GM10248 (cell line): Measurements from ENCODE around the gene ELP5.

Experiments used
- CTCF ChIA-PET: fragments of 300-600 bp; sonication (Branson Sonifier 250); formaldehyde crosslinking; extraction: SDS; loops from one replicate; lab custom pipeline; 2021; ENCODE audit warnings: antibody characterized with exemption; lab: Yijun Ruan, JAX
- POLR2A ChIA-PET: fragments of 350-650 bp; sonication (Branson Sonifier 250); formaldehyde crosslinking; extraction: SDS; loops from one replicate; lab custom pipeline; 2020; ENCODE audit warnings: antibody characterized with exemption; lab: Yijun Ruan, JAX
- DNase-seq: peaks from one replicate; pipeline ENCODE4 v3.0.0; 2012; ENCODE audit errors: extremely low spot score
- CTCF ChIP-seq: IDR thresholded peaks from 2 replicates; pipeline ENCODE4 v1.5.1; 2012; ENCODE audit warnings: mild to moderate bottlenecking, low read depth; ENCODE audit errors: extremely low read depth, missing control alignments, control extremely low read depth

The ELP5 gene

DNA sequence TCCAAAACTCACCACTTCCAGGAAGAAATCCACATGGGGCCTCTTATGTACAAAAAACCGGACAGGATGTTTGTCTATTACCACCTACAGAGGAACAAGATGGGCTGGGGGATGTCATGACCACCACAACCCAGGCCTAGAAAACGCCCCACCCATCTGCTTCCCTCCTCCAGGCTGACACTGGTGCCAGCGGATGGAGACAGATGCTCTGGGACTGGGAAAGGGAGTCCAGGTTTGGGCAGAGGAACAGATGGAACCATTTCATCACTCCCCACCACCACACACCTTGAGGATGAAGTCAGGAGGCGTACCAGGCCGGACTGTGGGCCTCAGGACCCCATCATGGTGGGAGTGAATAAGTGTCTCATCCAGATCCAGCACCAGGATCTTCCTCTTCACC lies 5.2 kb upstream of the ELP5 start:
- ChIA-PET POLR2A (no interaction called here), CTCF (interaction anchor here (1.5 to 2.5 kb wide), 2 partner anchors 26 to 50 kb away, joined by 3 to 9 read pairs; partner anchors contain the start of gene ACADVL)
- no peak for TF ChIP-seq CTCF
- no peak for DNase-seq

DNA sequence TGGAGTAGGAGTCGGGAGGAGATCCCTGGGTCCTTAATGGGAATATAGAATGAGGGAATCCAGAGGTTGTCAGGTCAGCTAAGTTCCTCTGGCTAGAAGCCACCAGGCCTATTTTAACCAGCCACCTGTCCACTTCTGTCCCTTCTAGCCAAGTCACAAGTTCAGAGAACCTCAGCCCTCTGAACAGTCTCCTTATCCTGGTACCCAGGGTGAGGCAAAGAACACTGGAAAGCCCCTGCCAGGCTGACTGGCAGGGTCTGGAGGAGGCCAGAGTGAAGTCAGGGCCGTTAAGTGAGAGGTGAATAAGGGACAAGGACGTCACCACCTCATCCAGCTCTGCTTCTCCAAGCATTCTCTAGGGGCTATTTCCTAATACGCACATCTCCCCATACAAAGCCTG lies 3.2 kb upstream of the ELP5 start:
- no peak for TF ChIP-seq CTCF
- DNase-seq: no peak
- ChIA-PET POLR2A (no interaction called here), CTCF (interaction anchor here (1.4 kb wide), 1 partner anchor 31 kb away, joined by 3 read pairs; no protein-coding TSS in a partner anchor)

DNA sequence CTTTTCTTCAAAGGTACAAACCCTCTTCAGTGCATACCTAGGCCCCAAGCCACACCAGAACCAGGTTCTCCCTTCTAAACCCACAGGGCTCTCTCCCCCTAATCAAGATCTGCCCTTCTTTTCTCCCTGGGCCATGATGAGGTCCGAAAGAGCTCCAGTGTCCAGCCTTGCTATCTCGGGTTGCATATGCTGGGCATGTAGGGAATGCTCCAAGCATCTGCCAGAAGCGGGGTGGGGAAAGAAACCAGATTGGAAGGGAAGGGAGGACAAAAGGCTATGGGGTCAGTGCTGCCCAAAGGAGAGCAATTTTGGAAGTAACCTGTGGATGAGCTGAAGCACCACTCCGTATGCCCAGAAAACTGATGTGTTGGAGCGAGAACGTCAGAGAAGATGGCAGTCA lies 2.8 kb upstream of the ELP5 start:
- POLR2A ChIA-PET: no interaction called here
- no peak for TF ChIP-seq CTCF
- no peak for DNase-seq
- CTCF ChIA-PET: interaction anchor here (1.1 to 1.4 kb wide), 2 partner anchors 31 to 32 kb away, joined by 3 read pairs; partner anchors contain the start of gene SLC2A4

- DNase-seq: no peak
- no peak for TF ChIP-seq CTCF
- ChIA-PET POLR2A (interaction anchor here (2.5 kb wide), 1 partner anchor 8 kb away, joined by 11 read pairs; the partner anchor contains the start of gene GABARAP), CTCF (interaction anchor here (1.1 to 2.2 kb wide), 3 partner anchors 30 to 46 kb away, joined by 3 to 8 read pairs (median 3); partner anchors contain the start of gene SLC2A4)
These were observed 2.2 kb upstream of the ELP5 start for GRCh38 chr17:7249830-7250229.

DNA sequence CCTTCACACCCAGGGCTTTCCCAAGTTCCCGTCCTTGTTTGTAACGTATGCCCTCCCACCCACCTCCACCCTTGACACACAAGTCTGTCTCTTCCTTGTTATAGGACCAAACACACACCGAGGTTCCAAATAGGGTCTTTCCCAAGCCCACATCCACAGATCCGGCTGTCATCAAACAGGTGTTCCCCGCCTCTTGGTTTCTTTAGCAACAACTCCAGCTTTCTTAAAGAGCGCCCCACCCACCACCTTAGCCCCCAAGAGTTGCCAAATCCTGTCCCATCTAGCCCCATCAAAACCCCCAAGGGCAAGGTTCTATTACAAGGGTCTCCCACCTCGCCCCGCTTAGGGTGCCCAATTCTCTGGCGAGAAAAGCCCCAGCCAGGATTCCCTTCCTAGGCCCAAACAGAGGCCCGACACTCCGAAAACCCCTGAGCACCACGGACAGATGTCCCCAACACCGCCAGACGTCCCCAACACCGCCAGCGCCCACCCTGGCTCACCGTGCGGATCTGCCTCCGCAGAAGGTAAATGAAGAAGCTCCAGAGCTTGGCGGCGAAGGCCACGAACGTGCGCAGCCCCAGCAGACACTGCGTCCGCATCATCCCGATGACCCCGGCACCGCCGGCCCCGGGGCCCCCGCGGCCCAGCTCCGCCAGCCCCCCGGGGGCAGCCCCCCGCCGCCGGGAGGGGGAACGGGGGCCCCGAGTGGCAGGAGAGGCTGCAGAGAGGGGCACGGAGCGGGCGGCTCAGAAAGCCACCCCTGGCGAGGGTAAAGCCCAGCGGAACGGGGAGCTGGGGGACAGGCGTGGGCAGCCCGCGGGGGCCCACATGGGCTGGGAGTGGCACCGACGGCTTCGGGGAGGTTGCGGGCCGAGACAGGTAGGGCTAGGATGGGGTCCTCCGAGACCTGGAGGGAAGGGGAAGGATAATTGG lies 1.1 kb upstream of the ELP5 start:
- TF ChIP-seq CTCF: no peak
- no peak for DNase-seq
- CTCF ChIA-PET: interaction anchor here (0.7 to 2.2 kb wide), 4 partner anchors 8 to 45 kb away, joined by 3 to 8 read pairs (median 4); partner anchors contain the start of gene GABARAP
- POLR2A ChIA-PET: interaction anchor here (2.5 kb wide), 1 partner anchor 9 kb away, joined by 11 read pairs; the partner anchor contains the start of gene GABARAP

- peak; percentile 98 for DNase-seq
- TF ChIP-seq CTCF: no peak
- POLR2A ChIA-PET: interaction anchor here (2.5 kb wide), 1 partner anchor 9 kb away, joined by 11 read pairs; the partner anchor contains the start of gene GABARAP
- CTCF ChIA-PET: interaction anchor here (0.7 to 2.2 kb wide), 4 partner anchors 9 to 44 kb away, joined by 3 to 8 read pairs (median 4); partner anchors contain the start of gene GABARAP
These were observed 297 bp upstream of the ELP5 start, which contains the start of gene CTDNEP1 for GRCh38 chr17:7251661-7252175. CTDNEP1 (minus strand) TSS chr17:7251734; CDS start chr17:7251296, 438 bp downstream.
